K562 (cell line): Measurements from ENCODE around the gene AHI1. TPM values are rescaled to one million over a fixed set of nuclear protein-coding genes. Genes with fewer than 3 reads are reported as not detected.
A peak's percentile ranks its signal among the peaks of the same experiment; 100 is the strongest.

Experiments
- BMI1 ChIP-seq: fragments of 150-350 bp; IDR thresholded peaks from 2 replicates; pipeline ENCODE4 v1.6.1; 2014; ENCODE audit warnings: low read length
- HNRNPK ChIP-seq: fragments of 200-400 bp; formaldehyde crosslinking; IDR thresholded peaks from one replicate; pipeline ENCODE4 v1.6.1; 2018; ENCODE audit warnings: mild to moderate bottlenecking, low read depth, low read length; ENCODE audit not compliant: poor library complexity, severe bottlenecking
- MEF2D ChIP-seq: conservative IDR thresholded peaks from 2 replicates; pipeline ENCODE4 v1.6.1; 2016; ENCODE audit warnings: low read depth, missing genetic modification characterization, missing compliant biosample characterization
- NCOR1 ChIP-seq: fragments of 450-650 bp; IDR thresholded peaks from 2 replicates; pipeline ENCODE4 v1.6.1; 2016; ENCODE audit warnings: mild to moderate bottlenecking, moderate library complexity
- TARDBP ChIP-seq: fragments of 450-650 bp; IDR thresholded peaks from 2 replicates; pipeline ENCODE4 v1.6.1; 2016
- ZNF232 ChIP-seq: sonication (generic); formaldehyde crosslinking; IDR thresholded peaks from 2 replicates; pipeline ENCODE4 v1.8.0; 2022; ENCODE audit warnings: mild to moderate bottlenecking, missing genetic modification reagents
- polyA plus RNA-seq, 8 experiments: library from polyadenylated mRNA; depleted of rRNA in 4 of 8; stranded (reverse) in 5 of 8; unstranded in 3 of 8; fragments of >200 nt; fragmentation: Nextera tagmentation in 2 of 8; fragmentation: Illumina TruSeq in 1 of 8; extraction: Ambion mirVana in 2 of 8; extraction: Trizol in 1 of 8; gene quantifications; 2 replicates each; pipeline versions ENCODE4 v1.2.1 to v1.2.3, GENCODE V29; 2011 to 2014; ENCODE audit warnings: inconsistent platforms in 1 of 8, missing spikeins in 1 of 8
- total RNA-seq, 7 experiments: library from RNA; depleted of rRNA in 6 of 7; stranded (reverse); fragments of >200 nt in 6 of 7; fragmentation: Illumina TruSeq in 2 of 7; extraction: Trizol in 2 of 7; gene quantifications; 2 replicates each; pipeline versions ENCODE4 v1.2.1 to v1.2.3, GENCODE V29; 2011 to 2021; ENCODE audit warnings: low replicate concordance in 1 of 7
- TF ChIP-seq, protein P1 (sequence below), 2 experiments: fragments of 450-650 bp; IDR thresholded peaks; 2 replicates each; pipeline ENCODE4 v1.6.1; 2018; ENCODE audit warnings: mild to moderate bottlenecking in 2 of 2, low read depth in 1 of 2; ENCODE audit not compliant: partially characterized antibody in 2 of 2
- TF ChIP-seq, protein P2 (sequence below), 2 experiments: fragments of 450-650 bp; conservative IDR thresholded peaks; 2 replicates each; pipeline ENCODE4 v1.6.1; 2017; ENCODE audit warnings: mild to moderate bottlenecking in 2 of 2, moderate library complexity in 2 of 2
- TF ChIP-seq, protein P3 (sequence below): sonication (generic); formaldehyde crosslinking; IDR thresholded peaks from 2 replicates; pipeline ENCODE4 v1.8.1; 2023; ENCODE audit warnings: mild to moderate bottlenecking, missing genetic modification reagents

Gene AHI1
- total and polyA plus RNA-seq, 9 of the 15 experiments (the other 6 are each of a cell fraction or from before 2014, with no cell fraction given) = 24.7 to 54.9 (median 32.2) TPM

DNA sequence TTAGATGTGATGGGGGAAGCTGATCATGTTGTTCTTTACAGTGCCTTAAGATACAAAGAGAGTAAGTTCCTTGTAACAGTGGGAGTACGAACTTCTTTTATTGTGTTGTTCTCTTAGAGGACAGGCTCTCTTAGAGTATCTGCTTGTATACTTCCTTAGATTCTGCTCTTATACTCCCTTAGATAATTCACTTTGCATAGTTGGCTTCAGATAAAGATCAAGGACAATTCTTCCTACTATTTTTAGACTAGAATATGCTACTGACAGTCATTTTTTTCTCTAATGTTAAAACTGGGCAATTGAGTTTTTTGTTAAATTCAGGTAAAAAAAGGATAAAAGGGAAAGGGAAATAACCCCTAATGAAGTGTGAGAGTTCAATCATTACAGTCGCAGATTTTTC lies 177.7 kb downstream of the AHI1 start (continued):
- TF ChIP-seq MEF2D (tag) = peak; percentile 79
- TF ChIP-seq NCOR1 = no peak; the same call in 1 of the 2 replicates
- TF ChIP-seq TARDBP = no peak
- no peak for TF ChIP-seq ZNF232
- TF ChIP-seq, protein P1, sequence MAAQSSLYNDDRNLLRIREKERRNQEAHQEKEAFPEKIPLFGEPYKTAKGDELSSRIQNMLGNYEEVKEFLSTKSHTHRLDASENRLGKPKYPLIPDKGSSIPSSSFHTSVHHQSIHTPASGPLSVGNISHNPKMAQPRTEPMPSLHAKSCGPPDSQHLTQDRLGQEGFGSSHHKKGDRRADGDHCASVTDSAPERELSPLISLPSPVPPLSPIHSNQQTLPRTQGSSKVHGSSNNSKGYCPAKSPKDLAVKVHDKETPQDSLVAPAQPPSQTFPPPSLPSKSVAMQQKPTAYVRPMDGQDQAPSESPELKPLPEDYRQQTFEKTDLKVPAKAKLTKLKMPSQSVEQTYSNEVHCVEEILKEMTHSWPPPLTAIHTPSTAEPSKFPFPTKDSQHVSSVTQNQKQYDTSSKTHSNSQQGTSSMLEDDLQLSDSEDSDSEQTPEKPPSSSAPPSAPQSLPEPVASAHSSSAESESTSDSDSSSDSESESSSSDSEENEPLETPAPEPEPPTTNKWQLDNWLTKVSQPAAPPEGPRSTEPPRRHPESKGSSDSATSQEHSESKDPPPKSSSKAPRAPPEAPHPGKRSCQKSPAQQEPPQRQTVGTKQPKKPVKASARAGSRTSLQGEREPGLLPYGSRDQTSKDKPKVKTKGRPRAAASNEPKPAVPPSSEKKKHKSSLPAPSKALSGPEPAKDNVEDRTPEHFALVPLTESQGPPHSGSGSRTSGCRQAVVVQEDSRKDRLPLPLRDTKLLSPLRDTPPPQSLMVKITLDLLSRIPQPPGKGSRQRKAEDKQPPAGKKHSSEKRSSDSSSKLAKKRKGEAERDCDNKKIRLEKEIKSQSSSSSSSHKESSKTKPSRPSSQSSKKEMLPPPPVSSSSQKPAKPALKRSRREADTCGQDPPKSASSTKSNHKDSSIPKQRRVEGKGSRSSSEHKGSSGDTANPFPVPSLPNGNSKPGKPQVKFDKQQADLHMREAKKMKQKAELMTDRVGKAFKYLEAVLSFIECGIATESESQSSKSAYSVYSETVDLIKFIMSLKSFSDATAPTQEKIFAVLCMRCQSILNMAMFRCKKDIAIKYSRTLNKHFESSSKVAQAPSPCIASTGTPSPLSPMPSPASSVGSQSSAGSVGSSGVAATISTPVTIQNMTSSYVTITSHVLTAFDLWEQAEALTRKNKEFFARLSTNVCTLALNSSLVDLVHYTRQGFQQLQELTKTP (IDR thresholded peaks at IDR 0.05; ENCODE audit: low read depth in 1 of 2, partially characterized antibody in 2 of 2) = peak in 1 of 2 experiments; percentile 32
- TF ChIP-seq BMI1 = no peak
- TF ChIP-seq, protein P2, sequence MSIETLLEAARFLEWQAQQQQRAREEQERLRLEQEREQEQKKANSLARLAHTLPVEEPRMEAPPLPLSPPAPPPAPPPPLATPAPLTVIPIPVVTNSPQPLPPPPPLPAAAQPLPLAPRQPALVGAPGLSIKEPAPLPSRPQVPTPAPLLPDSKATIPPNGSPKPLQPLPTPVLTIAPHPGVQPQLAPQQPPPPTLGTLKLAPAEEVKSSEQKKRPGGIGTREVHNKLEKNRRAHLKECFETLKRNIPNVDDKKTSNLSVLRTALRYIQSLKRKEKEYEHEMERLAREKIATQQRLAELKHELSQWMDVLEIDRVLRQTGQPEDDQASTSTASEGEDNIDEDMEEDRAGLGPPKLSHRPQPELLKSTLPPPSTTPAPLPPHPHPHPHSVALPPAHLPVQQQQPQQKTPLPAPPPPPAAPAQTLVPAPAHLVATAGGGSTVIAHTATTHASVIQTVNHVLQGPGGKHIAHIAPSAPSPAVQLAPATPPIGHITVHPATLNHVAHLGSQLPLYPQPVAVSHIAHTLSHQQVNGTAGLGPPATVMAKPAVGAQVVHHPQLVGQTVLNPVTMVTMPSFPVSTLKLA (conservative IDR thresholded peaks at IDR 0.05) = no peak
- no peak for TF ChIP-seq HNRNPK
- TF ChIP-seq, protein P3, sequence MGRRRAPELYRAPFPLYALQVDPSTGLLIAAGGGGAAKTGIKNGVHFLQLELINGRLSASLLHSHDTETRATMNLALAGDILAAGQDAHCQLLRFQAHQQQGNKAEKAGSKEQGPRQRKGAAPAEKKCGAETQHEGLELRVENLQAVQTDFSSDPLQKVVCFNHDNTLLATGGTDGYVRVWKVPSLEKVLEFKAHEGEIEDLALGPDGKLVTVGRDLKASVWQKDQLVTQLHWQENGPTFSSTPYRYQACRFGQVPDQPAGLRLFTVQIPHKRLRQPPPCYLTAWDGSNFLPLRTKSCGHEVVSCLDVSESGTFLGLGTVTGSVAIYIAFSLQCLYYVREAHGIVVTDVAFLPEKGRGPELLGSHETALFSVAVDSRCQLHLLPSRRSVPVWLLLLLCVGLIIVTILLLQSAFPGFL (CRISPR knock-in tag) = no peak
